Measurements from ENCODE around the gene NALCN.
A peak's percentile ranks its signal among the peaks of the same experiment; 100 is the strongest.

NALCN gene

GRCh38 chr13:101123028-101123427, 293.3 kb downstream of the NALCN start:
- DNase-seq (ENCODE audit: low read depth), result no peak

GRCh38 chr13:101121608-101122007, 294.7 kb downstream of the NALCN start:
- DNase-seq (ENCODE audit: low read depth), result no peak

DNA sequence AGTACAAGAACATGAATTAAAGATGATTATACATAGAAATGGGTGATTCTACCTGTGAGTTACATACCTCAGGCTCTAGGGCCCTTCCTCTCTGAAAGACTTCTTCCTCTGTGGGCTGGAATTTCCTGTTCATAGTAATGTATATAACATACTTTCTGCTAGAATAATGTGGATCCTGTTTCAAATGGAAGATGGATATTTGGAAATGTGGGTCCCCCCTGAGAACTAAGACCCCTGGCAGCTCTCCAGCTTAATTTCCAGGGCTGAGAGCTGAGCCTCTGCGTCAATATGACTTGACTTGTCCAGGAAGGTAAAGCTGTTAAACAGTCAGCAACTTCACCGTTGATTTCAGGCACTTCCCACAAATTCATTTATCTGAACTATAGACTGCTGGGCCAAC, 296.3 kb downstream of the NALCN start:
- no peak for DNase-seq (ENCODE audit: low read depth)

DNA sequence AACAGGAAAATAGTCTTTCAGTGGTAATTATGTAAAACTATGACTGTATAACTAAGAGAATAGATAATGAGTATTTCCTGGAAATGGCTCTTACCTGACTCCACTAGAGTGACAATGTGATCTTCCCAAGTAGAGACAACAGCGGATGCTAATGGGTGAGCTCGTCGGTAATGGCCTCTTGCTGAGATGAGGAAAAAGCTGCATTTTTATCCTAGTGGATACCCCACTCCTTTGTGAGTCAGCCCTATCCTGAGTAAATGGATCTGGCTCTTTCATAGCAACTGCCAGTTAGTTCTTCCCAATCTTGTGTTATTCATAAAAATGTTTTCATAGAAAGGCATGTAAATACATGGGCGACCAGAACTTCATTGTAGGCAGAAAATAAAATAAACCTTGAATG, 299.5 kb downstream of the NALCN start:
- no peak for DNase-seq (ENCODE audit: low read depth)

- DNase-seq (ENCODE audit: low read depth), result no peak
Measured at GRCh38 chr13:101116341-101116740, 300.0 kb downstream of the NALCN start.

GRCh38 chr13:101115762-101116171, 300.5 kb downstream of the NALCN start:
- no peak for DNase-seq (ENCODE audit: low read depth)

DNA sequence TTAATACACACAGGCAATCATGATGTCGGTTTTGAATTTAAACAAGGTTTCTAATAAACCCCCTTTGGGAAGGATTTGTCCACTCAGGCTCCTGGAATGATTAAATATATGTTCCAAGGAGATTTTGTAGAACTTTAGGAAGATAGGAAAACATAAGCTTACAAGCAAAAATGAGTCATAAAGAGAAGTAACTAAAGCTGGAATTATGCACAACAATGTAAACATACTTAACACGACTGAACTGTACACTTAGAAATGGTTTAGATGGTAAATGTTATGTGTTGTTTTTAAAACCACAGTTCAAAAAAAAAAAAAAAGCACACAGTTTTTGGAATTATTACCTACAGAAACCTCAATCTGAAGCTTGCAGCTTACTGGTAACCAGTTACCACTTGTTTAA, 304.4 kb downstream of the NALCN start:
- no peak for DNase-seq (ENCODE audit: low read depth)

GRCh38 chr13:101109005-101109404, 307.3 kb downstream of the NALCN start:
- no peak for DNase-seq (ENCODE audit: low read depth)

GRCh38 chr13:101098873-101099272, 317.4 kb downstream of the NALCN start:
- DNase-seq (ENCODE audit: low read depth), result no peak

DNA sequence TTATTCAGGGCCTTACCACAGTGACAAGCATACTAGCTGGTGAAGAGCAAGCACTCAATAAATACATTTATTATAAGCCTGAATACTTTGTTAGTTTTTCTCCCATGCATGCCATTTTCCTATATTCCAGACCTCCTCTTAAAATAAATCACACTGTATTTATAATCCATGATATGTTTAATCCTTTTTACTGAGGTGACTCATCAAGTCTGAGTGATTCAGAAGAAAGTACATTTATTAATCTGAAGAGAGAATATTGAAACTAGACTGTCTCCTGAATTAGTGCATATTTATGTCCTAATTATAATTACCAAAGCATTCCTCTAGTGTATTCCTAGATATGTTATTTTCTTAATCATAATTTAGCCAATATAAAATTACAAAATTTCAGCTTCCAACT, 323.3 kb downstream of the NALCN start:
- no peak for DNase-seq (ENCODE audit: low read depth)

GRCh38 chr13:101090287-101090686, 326.0 kb downstream of the NALCN start:
- no peak for DNase-seq (ENCODE audit: low read depth)

DNA sequence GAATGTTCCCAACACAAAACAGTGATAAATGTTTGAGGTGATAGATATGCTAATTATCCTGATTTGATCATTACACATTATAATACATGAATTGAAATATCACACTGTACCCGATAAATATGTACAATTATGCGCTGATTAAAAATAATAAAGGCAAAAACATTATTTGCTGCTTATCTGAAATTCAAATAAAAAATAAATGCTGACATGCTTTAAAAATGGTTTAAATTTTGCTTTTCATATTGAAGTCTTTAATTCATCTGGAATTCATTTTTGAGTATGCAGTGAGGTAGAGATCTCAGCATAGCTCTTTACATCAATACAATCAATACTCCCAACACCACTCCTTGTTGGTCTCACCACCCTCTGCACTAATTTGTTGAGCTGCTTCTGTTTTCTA, 330.8 kb downstream of the NALCN start:
- DNase-seq (ENCODE audit: low read depth), result no peak

- DNase-seq (ENCODE audit: low read depth), result no peak
Measured at GRCh38 chr13:101082441-101082840, 333.9 kb downstream of the NALCN start.

- DNase-seq (ENCODE audit: low read depth), result no peak
Measured at GRCh38 chr13:101080616-101081015, 335.7 kb downstream of the NALCN start.

DNA sequence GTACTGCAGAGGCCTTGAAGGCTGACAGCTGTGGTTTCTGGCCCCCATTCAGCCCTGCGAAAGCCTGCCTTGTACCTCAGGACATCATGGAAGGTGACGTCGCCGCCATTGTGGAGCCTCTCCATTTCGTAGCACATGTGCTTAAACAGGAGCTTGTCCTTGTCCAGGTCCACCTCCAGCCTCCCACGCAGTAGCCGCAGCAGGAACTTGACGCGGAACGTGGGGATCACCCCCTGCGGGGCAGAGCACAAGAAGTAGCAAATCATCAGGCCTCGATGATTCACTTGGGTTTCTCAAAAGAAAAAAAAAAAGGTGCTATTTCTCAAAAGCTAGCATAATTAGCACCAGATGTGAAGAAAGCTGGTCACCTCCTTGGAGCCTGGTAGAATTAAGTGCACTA, 351.0 kb downstream of the NALCN start:
- DNase-seq (ENCODE audit: low read depth), result peak; percentile 60

DNA sequence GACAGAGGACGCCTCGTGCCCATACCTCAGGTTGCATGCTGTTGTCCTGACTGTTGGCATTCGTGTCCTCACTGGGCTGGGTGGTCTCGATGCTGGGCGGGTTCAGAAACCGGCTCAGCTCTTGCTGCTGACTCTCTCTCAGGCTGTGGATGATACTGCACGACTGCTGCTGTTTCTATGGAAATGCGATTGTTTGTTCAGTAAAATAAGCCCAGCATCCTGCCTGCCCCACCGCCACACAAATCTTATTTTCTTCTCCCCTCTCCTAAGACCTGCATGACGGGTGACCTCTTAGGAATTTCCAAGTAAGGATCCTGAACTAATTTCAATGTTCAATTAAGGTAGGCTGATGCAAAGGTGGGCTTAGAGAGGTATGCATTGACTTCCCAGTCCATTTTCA, 356.5 kb downstream of the NALCN start:
- DNase-seq (ENCODE audit: low read depth), result no peak

- no peak for DNase-seq (ENCODE audit: low read depth)
Measured at GRCh38 chr13:101058841-101059240, 357.5 kb downstream of the NALCN start.

DNA sequence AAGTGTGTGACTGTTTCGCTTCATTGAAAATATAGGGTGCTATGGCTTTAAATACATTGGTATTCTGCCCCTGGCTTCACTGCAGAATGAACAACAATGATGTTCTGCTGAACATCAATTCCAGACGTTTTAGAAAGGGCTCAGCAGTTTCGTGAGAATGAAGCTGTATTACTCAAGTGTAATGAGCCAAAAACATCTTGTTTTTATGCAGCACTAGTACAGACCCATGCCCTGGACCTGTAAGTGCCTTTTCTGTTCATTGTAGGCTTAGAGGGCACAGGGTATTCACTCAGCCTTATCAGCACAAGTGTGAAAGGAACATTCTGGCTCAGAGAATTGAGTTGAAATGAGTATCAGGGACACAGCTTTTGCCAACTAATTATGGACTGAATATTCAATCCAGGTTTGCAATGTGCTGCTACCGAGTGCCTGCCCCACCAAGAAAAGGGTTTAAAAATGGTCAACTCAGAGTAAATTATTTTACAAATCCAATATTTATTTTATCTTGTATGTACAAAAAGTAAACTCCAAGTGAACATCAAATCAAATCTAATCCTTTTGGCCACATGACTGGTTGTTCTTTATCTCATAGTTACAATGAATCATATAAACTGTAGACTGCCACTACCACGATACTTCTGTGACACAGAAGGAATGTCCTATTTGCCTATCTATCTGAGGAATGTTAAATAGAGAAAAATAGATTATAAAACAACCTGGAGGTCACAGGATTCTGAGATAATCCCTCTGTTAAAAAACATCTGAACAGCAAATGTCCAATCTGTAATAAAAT, 362.8 kb downstream of the NALCN start:
- DNase-seq (ENCODE audit: low read depth), result no peak

DNA sequence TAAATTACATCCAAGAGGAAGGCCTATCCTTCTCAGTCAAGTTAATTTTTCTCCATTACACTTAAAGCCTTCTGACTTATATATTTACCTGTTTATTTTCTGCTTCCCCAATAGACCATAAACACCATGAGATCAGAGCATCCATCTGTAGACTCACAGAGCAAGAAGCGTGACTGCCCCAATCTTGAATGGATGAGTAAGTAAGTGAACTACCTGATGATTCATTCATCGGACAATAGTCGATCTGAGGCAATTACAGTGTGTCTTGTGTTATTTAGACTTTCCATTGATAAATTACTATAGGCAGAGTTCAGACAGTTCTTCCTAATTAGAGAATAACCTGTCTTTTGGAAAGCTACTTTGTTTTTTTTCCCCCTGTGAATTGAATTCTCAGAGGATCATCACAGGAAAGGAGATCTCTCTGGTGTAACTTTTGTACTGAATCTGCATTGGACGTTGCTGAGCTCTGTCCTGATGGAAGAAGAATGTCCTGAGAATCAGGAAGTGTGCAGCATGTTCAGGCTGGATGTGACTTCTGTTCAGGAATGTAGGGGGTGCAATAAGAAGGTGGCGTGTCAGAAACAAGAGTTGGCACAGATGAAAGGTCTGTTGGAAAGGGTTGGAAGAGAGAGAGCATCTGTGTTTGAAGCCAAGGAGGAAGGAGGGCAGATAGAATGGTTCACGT, 367.0 kb downstream of the NALCN start:
- no peak for DNase-seq (ENCODE audit: low read depth)

DNA sequence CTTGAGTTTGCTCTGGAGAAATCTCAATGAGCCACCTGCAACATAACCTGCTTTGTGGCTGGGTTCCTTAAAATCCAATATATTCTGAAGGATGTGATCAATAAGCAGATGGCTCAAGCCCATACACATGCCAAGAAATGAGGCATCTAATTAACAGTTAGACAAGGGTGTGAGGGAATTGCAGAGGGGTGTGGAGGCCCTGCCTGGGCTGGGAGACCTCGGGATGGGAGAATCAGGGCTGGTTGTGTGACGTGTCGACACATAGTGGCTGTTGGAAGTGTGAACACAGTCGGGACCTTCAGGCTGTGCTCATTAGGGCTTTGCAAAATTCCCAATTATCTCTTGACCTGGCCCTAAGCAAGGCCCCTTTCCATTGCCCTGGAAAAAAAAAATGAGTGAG, 379.8 kb downstream of the NALCN start:
- no peak for DNase-seq (ENCODE audit: low read depth)

GRCh38 chr13:101035119-101035620, 381.1 kb downstream of the NALCN start:
- no peak for DNase-seq (ENCODE audit: low read depth)

DNA sequence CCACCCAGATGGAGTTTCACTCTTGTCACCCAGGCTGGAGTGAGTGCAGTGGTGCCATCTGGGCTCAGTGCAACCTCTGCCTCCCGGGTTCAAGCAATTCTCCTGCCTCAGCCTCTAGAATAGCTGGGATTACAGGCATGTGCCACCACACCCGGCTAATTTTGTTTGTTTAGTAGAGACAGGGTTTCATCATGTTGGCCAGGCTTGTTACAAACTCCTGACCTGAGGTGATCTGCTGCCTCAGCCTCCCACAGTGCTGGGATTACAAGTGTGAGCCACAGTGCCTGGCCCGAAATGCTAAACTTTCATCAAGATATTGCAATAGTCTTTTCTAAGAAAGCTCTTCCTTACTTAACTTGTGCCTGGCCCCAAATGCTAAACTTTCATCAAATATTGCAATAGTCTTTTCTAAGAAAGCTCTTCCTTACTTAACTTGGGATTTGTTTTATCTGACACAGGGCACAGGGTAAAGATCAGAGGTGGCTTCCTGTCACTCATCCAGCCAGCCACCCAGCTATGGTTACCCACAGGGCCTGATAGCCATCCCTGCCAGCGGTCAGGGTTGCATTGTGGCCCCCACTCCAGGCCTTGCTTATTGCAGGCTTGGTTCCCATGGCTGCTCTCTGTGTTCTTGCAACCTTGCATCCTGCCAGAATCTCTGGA, 389.4 kb downstream of the NALCN start:
- DNase-seq (ENCODE audit: low read depth), result no peak

DNA sequence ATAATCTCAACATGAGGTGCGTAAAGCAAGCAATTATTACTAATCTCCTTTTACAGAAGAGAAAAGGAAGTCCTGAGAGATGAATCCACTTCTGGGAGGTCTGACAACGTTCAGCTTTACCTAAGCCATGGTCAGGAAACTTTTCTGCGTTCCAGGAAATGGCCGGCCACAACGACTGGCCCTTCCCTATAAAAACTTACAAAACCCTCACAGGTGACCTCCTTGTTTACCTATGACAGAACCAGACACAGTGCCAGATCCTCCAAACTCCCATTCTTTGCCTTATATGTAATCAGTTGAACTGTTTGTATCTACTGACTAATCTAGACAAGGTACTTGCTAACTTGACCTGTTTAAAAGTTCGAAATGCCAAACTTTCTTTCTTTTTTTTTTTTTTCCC, 390.0 kb downstream of the NALCN start:
- no peak for DNase-seq (ENCODE audit: low read depth)
